Rectal smooth muscle tissue (tissue), 1 donor: ENCODE data around the gene SSR2.
A peak's percentile ranks its signal among the peaks of the same experiment; 100 is the strongest.
"Not testable (repeated sequence)": the region's sequence is repeated elsewhere in the genome, so short reads cannot be mapped to it uniquely, and the experiment has no call there.

Source experiments
- H3K27ac ChIP-seq: one replicate; pipeline ENCODE4 v1.7.0; 2013; ENCODE audit warnings: low read depth, low read length, inconsistent platforms
- H3K27me3 ChIP-seq: one replicate; pipeline ENCODE4 v1.7.0; 2013; ENCODE audit warnings: low read length; ENCODE audit not compliant: control insufficient read depth, insufficient read depth
- H3K36me3 ChIP-seq: one replicate; pipeline ENCODE4 v1.7.0; 2013; ENCODE audit warnings: low read length; ENCODE audit not compliant: control insufficient read depth, insufficient read depth
- H3K4me1 ChIP-seq: one replicate; pipeline ENCODE4 v1.7.0; 2013; ENCODE audit warnings: low read length; ENCODE audit not compliant: control insufficient read depth, insufficient read depth
- H3K4me3 ChIP-seq: one replicate; pipeline ENCODE4 v1.7.0; 2013; ENCODE audit warnings: low read length
- H3K9ac ChIP-seq: one replicate; pipeline ENCODE4 v1.7.0; 2013; ENCODE audit warnings: low read length

SSR2 gene

GRCh38 chr1:156002188-156002911, 18.4 kb downstream of the SSR2 start:
- Histone ChIP-seq H3K27ac (no peak overlapping the region), H3K4me3 (peak overlapping the region; percentile 44)

GRCh38 chr1:156001662-156002171, 19.0 kb downstream of the SSR2 start:
- H3K27ac ChIP-seq, result no peak overlapping the region
- H3K4me1 ChIP-seq, result no peaks in the 10 kb centered on the region
- H3K4me3 ChIP-seq, result peak overlapping the region; percentile 44
- H3K9ac ChIP-seq, result no peak overlapping the region
- H3K36me3 ChIP-seq, result no peaks in the 10 kb centered on the region
- H3K27me3 ChIP-seq, result no peaks in the 10 kb centered on the region

More at GRCh38 chr1:156002188-156002911, 18.4 kb downstream of the SSR2 start:
- Histone ChIP-seq H3K27me3 (no peaks in the 10 kb centered on the region), H3K4me1 (no peaks in the 10 kb centered on the region), H3K9ac (no peak overlapping the region), H3K36me3 (no peaks in the 10 kb centered on the region)

GRCh38 chr1:156001021-156001661, 19.6 kb downstream of the SSR2 start:
- no peak overlapping the region for H3K27ac ChIP-seq

GRCh38 chr1:155999964-156000363, 20.8 kb downstream of the SSR2 start:
- H3K4me3 ChIP-seq, result no peak overlapping the region
- no peaks in the 10 kb centered on the region for H3K27me3 ChIP-seq
- no peak overlapping the region for H3K9ac ChIP-seq
- no peaks in the 10 kb centered on the region for H3K4me1 ChIP-seq
- no peak overlapping the region for H3K27ac ChIP-seq
- H3K36me3 ChIP-seq, result no peaks in the 10 kb centered on the region

More at GRCh38 chr1:156001021-156001661, 19.6 kb downstream of the SSR2 start:
- Histone ChIP-seq H3K9ac (no peak overlapping the region), H3K27me3 (no peaks in the 10 kb centered on the region), H3K4me1 (no peaks in the 10 kb centered on the region), H3K36me3 (no peaks in the 10 kb centered on the region), H3K4me3 (peak overlapping the region; percentile 20)

- Histone ChIP-seq H3K27ac (no peak overlapping the region), H3K4me1 (no peaks in the 10 kb centered on the region), H3K27me3 (no peaks in the 10 kb centered on the region), H3K4me3 (no peak overlapping the region), H3K36me3 (no peaks in the 10 kb centered on the region), H3K9ac (no peak overlapping the region)
Measured at GRCh38 chr1:155996166-155996565, 24.6 kb downstream of the SSR2 start.

GRCh38 chr1:155993595-155993994, 27.2 kb downstream of the SSR2 start:
- Histone ChIP-seq H3K4me1 (peaks cover 5% of the 10 kb centered on the region), H3K27ac (no peak overlapping the region), H3K27me3 (no peaks in the 10 kb centered on the region), H3K4me3 (no peak overlapping the region), H3K36me3 (no peaks in the 10 kb centered on the region), H3K9ac (no peak overlapping the region)

GRCh38 chr1:155990005-155990739, 30.6 kb downstream of the SSR2 start:
- H3K9ac ChIP-seq, result no peak overlapping the region
- no peaks in the 10 kb centered on the region for H3K27me3 ChIP-seq
- H3K4me1 ChIP-seq, result peaks cover 5% of the 10 kb centered on the region
- H3K4me3 ChIP-seq, result no peak overlapping the region
- H3K36me3 ChIP-seq, result no peaks in the 10 kb centered on the region
- no peak overlapping the region for H3K27ac ChIP-seq

- peak overlapping the region; percentile 37 for H3K27ac ChIP-seq
- no peaks in the 10 kb centered on the region for H3K27me3 ChIP-seq
- H3K36me3 ChIP-seq, result no peaks in the 10 kb centered on the region
- peaks cover 5% of the 10 kb centered on the region for H3K4me1 ChIP-seq
- no peak overlapping the region for H3K9ac ChIP-seq
- peak overlapping the region; percentile 73 for H3K4me3 ChIP-seq
Measured at GRCh38 chr1:155989242-155990004, 31.3 kb downstream of the SSR2 start.

- not testable (repeated sequence) for H3K9ac ChIP-seq, H3K36me3 ChIP-seq, H3K4me3 ChIP-seq, H3K27me3 ChIP-seq, H3K27ac ChIP-seq
- peaks cover 10% of the 10 kb centered on the region for H3K4me1 ChIP-seq
Measured at GRCh38 chr1:155984903-155985645, 35.7 kb downstream of the SSR2 start.

GRCh38 chr1:155984341-155984740, 36.4 kb downstream of the SSR2 start:
- H3K4me3 ChIP-seq, result no peak overlapping the region
- H3K9ac ChIP-seq, result no peak overlapping the region
- H3K36me3 ChIP-seq, result no peaks in the 10 kb centered on the region
- peaks cover 18% of the 10 kb centered on the region for H3K4me1 ChIP-seq
- H3K27me3 ChIP-seq, result no peaks in the 10 kb centered on the region
- H3K27ac ChIP-seq, result no peak overlapping the region

- no peaks in the 10 kb centered on the region for H3K27me3 ChIP-seq
- peak overlapping the region; percentile 30 for H3K27ac ChIP-seq
- peak overlapping the region; percentile 24 for H3K4me3 ChIP-seq
- H3K4me1 ChIP-seq, result peaks cover 19% of the 10 kb centered on the region
- no peaks in the 10 kb centered on the region for H3K36me3 ChIP-seq
- H3K9ac ChIP-seq, result no peak overlapping the region
Measured at GRCh38 chr1:155983191-155984024, 37.3 kb downstream of the SSR2 start.
